ENCODE data around the gene TMEM178B. TPM values are rescaled to one million over a fixed set of nuclear protein-coding genes. Genes with fewer than 3 reads are reported as not detected.

TMEM178B gene
- total RNA-seq, 1 donor from 2014 or later = 0.52 TPM

GRCh38 chr7:141128506-141128905 is 54.6 kb downstream of the TMEM178B start:
- H3K9me3 ChIP-seq (ENCODE audit: control insufficient read depth in 3 of 3, low read length in 3 of 3) = peaks cover 0 to 4% (median 0%) of the 10 kb centered on the region in 3 donors
- no peaks in the 10 kb centered on the region for H3K4me1 ChIP-seq (ENCODE audit: control insufficient read depth in 3 of 3, insufficient read depth in 3 of 3, low read length in 3 of 3)
- H3K36me3 ChIP-seq (ENCODE audit: control insufficient read depth in 3 of 3, insufficient read depth in 3 of 3, low read length in 3 of 3) = no peaks in the 10 kb centered on the region
- H3K27ac ChIP-seq (ENCODE audit: low read depth, low read length) = no peak overlapping the region
- no peak overlapping the region for H3K4me3 ChIP-seq (ENCODE audit: low read length in 3 of 3)
- no peaks in the 10 kb centered on the region for H3K27me3 ChIP-seq (ENCODE audit: control insufficient read depth in 3 of 3, insufficient read depth in 3 of 3, low read length in 3 of 3)
- H3K9ac ChIP-seq (ENCODE audit: low read depth in 1 of 3, low read length in 3 of 3) = no peak overlapping the region

GRCh38 chr7:141128931-141129330 is 55.1 kb downstream of the TMEM178B start:
- H3K36me3 ChIP-seq (ENCODE audit: control insufficient read depth in 3 of 3, insufficient read depth in 3 of 3, low read length in 3 of 3) = no peaks in the 10 kb centered on the region
- no peak overlapping the region for H3K4me3 ChIP-seq (ENCODE audit: low read length in 3 of 3)
- H3K27ac ChIP-seq (ENCODE audit: low read depth, low read length) = no peak overlapping the region
- peaks cover 0 to 4% (median 0%) of the 10 kb centered on the region in 3 donors for H3K9me3 ChIP-seq (ENCODE audit: control insufficient read depth in 3 of 3, low read length in 3 of 3)
- no peak overlapping the region for H3K9ac ChIP-seq (ENCODE audit: low read depth in 1 of 3, low read length in 3 of 3)
- H3K27me3 ChIP-seq (ENCODE audit: control insufficient read depth in 3 of 3, insufficient read depth in 3 of 3, low read length in 3 of 3) = no peaks in the 10 kb centered on the region
- no peaks in the 10 kb centered on the region for H3K4me1 ChIP-seq (ENCODE audit: control insufficient read depth in 3 of 3, insufficient read depth in 3 of 3, low read length in 3 of 3)

GRCh38 chr7:141132671-141133070 is 58.8 kb downstream of the TMEM178B start:
- Histone ChIP-seq H3K4me3 (ENCODE audit: low read length in 3 of 3) (no peak overlapping the region), H3K27me3 (ENCODE audit: control insufficient read depth in 3 of 3, insufficient read depth in 3 of 3, low read length in 3 of 3) (no peaks in the 10 kb centered on the region), H3K9ac (ENCODE audit: low read depth in 1 of 3, low read length in 3 of 3) (no peak overlapping the region), H3K4me1 (ENCODE audit: control insufficient read depth in 3 of 3, insufficient read depth in 3 of 3, low read length in 3 of 3) (no peaks in the 10 kb centered on the region), H3K9me3 (ENCODE audit: control insufficient read depth in 3 of 3, low read length in 3 of 3) (peaks cover 0 to 4% (median 0%) of the 10 kb centered on the region in 3 donors), H3K27ac (ENCODE audit: low read depth, low read length) (no peak overlapping the region), H3K36me3 (ENCODE audit: control insufficient read depth in 3 of 3, insufficient read depth in 3 of 3, low read length in 3 of 3) (no peaks in the 10 kb centered on the region)

- Histone ChIP-seq H3K36me3 (ENCODE audit: control insufficient read depth in 3 of 3, insufficient read depth in 3 of 3, low read length in 3 of 3) (no peaks in the 10 kb centered on the region), H3K9me3 (ENCODE audit: control insufficient read depth in 3 of 3, low read length in 3 of 3) (peaks cover 0 to 4% (median 0%) of the 10 kb centered on the region in 3 donors), H3K4me3 (ENCODE audit: low read length in 3 of 3) (no peak overlapping the region), H3K4me1 (ENCODE audit: control insufficient read depth in 3 of 3, insufficient read depth in 3 of 3, low read length in 3 of 3) (no peaks in the 10 kb centered on the region), H3K27me3 (ENCODE audit: control insufficient read depth in 3 of 3, insufficient read depth in 3 of 3, low read length in 3 of 3) (no peaks in the 10 kb centered on the region), H3K27ac (ENCODE audit: low read depth, low read length) (no peak overlapping the region), H3K9ac (ENCODE audit: low read depth in 1 of 3, low read length in 3 of 3) (no peak overlapping the region)
Measured at GRCh38 chr7:141133646-141134045, 59.8 kb downstream of the TMEM178B start.

- no peak overlapping the region for H3K9ac ChIP-seq (ENCODE audit: low read depth in 1 of 3, low read length in 3 of 3)
- no peaks in the 10 kb centered on the region for H3K9me3 ChIP-seq (ENCODE audit: control insufficient read depth in 3 of 3, low read length in 3 of 3)
Measured at GRCh38 chr7:141142058-141142457, 68.2 kb downstream of the TMEM178B start.

GRCh38 chr7:141144921-141145629 is 71.2 kb downstream of the TMEM178B start:
- H3K27ac ChIP-seq (ENCODE audit: low read depth, low read length) = no peak overlapping the region
- no peak overlapping the region for H3K9ac ChIP-seq (ENCODE audit: low read depth in 1 of 3, low read length in 3 of 3)
- no peaks in the 10 kb centered on the region for H3K36me3 ChIP-seq (ENCODE audit: control insufficient read depth in 3 of 3, insufficient read depth in 3 of 3, low read length in 3 of 3)
- no peaks in the 10 kb centered on the region for H3K4me1 ChIP-seq (ENCODE audit: control insufficient read depth in 3 of 3, insufficient read depth in 3 of 3, low read length in 3 of 3)
- no peak overlapping the region for H3K4me3 ChIP-seq (ENCODE audit: low read length in 3 of 3)
- no peaks in the 10 kb centered on the region for H3K9me3 ChIP-seq (ENCODE audit: control insufficient read depth in 3 of 3, low read length in 3 of 3)
- H3K27me3 ChIP-seq (ENCODE audit: control insufficient read depth in 3 of 3, insufficient read depth in 3 of 3, low read length in 3 of 3) = no peaks in the 10 kb centered on the region

More at GRCh38 chr7:141142058-141142457, 68.2 kb downstream of the TMEM178B start:
- Histone ChIP-seq H3K4me1 (ENCODE audit: control insufficient read depth in 3 of 3, insufficient read depth in 3 of 3, low read length in 3 of 3) (no peaks in the 10 kb centered on the region), H3K27me3 (ENCODE audit: control insufficient read depth in 3 of 3, insufficient read depth in 3 of 3, low read length in 3 of 3) (no peaks in the 10 kb centered on the region), H3K36me3 (ENCODE audit: control insufficient read depth in 3 of 3, insufficient read depth in 3 of 3, low read length in 3 of 3) (no peaks in the 10 kb centered on the region), H3K4me3 (ENCODE audit: low read length in 3 of 3) (no peak overlapping the region), H3K27ac (ENCODE audit: low read depth, low read length) (no peak overlapping the region)

- H3K9me3 ChIP-seq (ENCODE audit: control insufficient read depth in 3 of 3, low read length in 3 of 3) = no peaks in the 10 kb centered on the region
- H3K27ac ChIP-seq (ENCODE audit: low read depth, low read length) = no peak overlapping the region
- H3K4me1 ChIP-seq (ENCODE audit: control insufficient read depth in 3 of 3, insufficient read depth in 3 of 3, low read length in 3 of 3) = no peaks in the 10 kb centered on the region
- H3K4me3 ChIP-seq (ENCODE audit: low read length in 3 of 3) = no peak overlapping the region
- no peaks in the 10 kb centered on the region for H3K27me3 ChIP-seq (ENCODE audit: control insufficient read depth in 3 of 3, insufficient read depth in 3 of 3, low read length in 3 of 3)
- no peak overlapping the region for H3K9ac ChIP-seq (ENCODE audit: low read depth in 1 of 3, low read length in 3 of 3)
- H3K36me3 ChIP-seq (ENCODE audit: control insufficient read depth in 3 of 3, insufficient read depth in 3 of 3, low read length in 3 of 3) = no peaks in the 10 kb centered on the region
Measured at GRCh38 chr7:141145630-141145982, 71.7 kb downstream of the TMEM178B start.

- no peaks in the 10 kb centered on the region for H3K27me3 ChIP-seq (ENCODE audit: control insufficient read depth in 3 of 3, insufficient read depth in 3 of 3, low read length in 3 of 3)
- no peak overlapping the region for H3K4me3 ChIP-seq (ENCODE audit: low read length in 3 of 3)
- H3K36me3 ChIP-seq (ENCODE audit: control insufficient read depth in 3 of 3, insufficient read depth in 3 of 3, low read length in 3 of 3) = no peaks in the 10 kb centered on the region
- no peak overlapping the region for H3K9ac ChIP-seq (ENCODE audit: low read depth in 1 of 3, low read length in 3 of 3)
- peaks cover 0 to 5% (median 4%) of the 10 kb centered on the region in 3 donors for H3K4me1 ChIP-seq (ENCODE audit: control insufficient read depth in 3 of 3, insufficient read depth in 3 of 3, low read length in 3 of 3)
- H3K27ac ChIP-seq (ENCODE audit: low read depth, low read length) = no peak overlapping the region
- H3K9me3 ChIP-seq (ENCODE audit: control insufficient read depth in 3 of 3, low read length in 3 of 3) = no peaks in the 10 kb centered on the region
Measured at GRCh38 chr7:141147482-141147881, 73.6 kb downstream of the TMEM178B start.

GRCh38 chr7:141150465-141150864 is 76.6 kb downstream of the TMEM178B start:
- peaks cover 2 to 5% (median 4%) of the 10 kb centered on the region in 3 donors for H3K4me1 ChIP-seq (ENCODE audit: control insufficient read depth in 3 of 3, insufficient read depth in 3 of 3, low read length in 3 of 3)
- no peak overlapping the region for H3K27ac ChIP-seq (ENCODE audit: low read depth, low read length)
- no peak overlapping the region for H3K9ac ChIP-seq (ENCODE audit: low read depth in 1 of 3, low read length in 3 of 3)
- H3K9me3 ChIP-seq (ENCODE audit: control insufficient read depth in 3 of 3, low read length in 3 of 3) = no peaks in the 10 kb centered on the region
- no peaks in the 10 kb centered on the region for H3K27me3 ChIP-seq (ENCODE audit: control insufficient read depth in 3 of 3, insufficient read depth in 3 of 3, low read length in 3 of 3)
- H3K36me3 ChIP-seq (ENCODE audit: control insufficient read depth in 3 of 3, insufficient read depth in 3 of 3, low read length in 3 of 3) = no peaks in the 10 kb centered on the region
- H3K4me3 ChIP-seq (ENCODE audit: low read length in 3 of 3) = no peak overlapping the region

GRCh38 chr7:141151746-141152145 is 77.9 kb downstream of the TMEM178B start:
- Histone ChIP-seq H3K36me3 (ENCODE audit: control insufficient read depth in 3 of 3, insufficient read depth in 3 of 3, low read length in 3 of 3) (no peaks in the 10 kb centered on the region), H3K27me3 (ENCODE audit: control insufficient read depth in 3 of 3, insufficient read depth in 3 of 3, low read length in 3 of 3) (no peaks in the 10 kb centered on the region), H3K27ac (ENCODE audit: low read depth, low read length) (no peak overlapping the region), H3K4me1 (ENCODE audit: control insufficient read depth in 3 of 3, insufficient read depth in 3 of 3, low read length in 3 of 3) (peaks cover 2 to 5% (median 4%) of the 10 kb centered on the region in 3 donors), H3K9ac (ENCODE audit: low read depth in 1 of 3, low read length in 3 of 3) (no peak overlapping the region), H3K9me3 (ENCODE audit: control insufficient read depth in 3 of 3, low read length in 3 of 3) (no peaks in the 10 kb centered on the region), H3K4me3 (ENCODE audit: low read length in 3 of 3) (no peak overlapping the region)
